A549 (cell line): ENCODE results near the gene RAPGEF2. TPM values are rescaled to one million over a fixed set of nuclear protein-coding genes. Genes with fewer than 3 reads are reported as not detected.

Experiments used
- ATAC-seq, 2 experiments: fragments of 200-7000 bp in 1 of 2; fragments of >200 bp in 1 of 2; cut with Nextera tagmentation in 1 of 2; cut with Tn5 transposase in 1 of 2; 3 replicates each; pipeline versions ENCODE4 v1.8.0 to v1.9.1; 2018 to 2020; ENCODE audit warnings: mild to moderate bottlenecking in 1 of 2, moderate library complexity in 1 of 2
- CTCF ChIA-PET: fragments of 300-600 bp; sonication (Branson Sonifier 250); formaldehyde crosslinking; extraction: SDS; loops from one replicate; lab custom pipeline; 2021; ENCODE audit warnings: antibody characterized with exemption, inconsistent platforms; lab: Yijun Ruan, JAX
- POLR2A ChIA-PET: fragments of 350-600 bp; formaldehyde crosslinking; extraction: SDS; loops from one replicate; lab custom pipeline; 2021; ENCODE audit warnings: antibody characterized with exemption, inconsistent platforms; lab: Yijun Ruan, JAX
- DNase-seq, 2 experiments: peaks; one replicate each; pipeline versions ENCODE4 v3.0.0 to v3.0.0-alpha.2; 2011 to 2016; ENCODE audit warnings: low read depth in 1 of 2, low spot score in 1 of 2
- FAIRE-seq: peaks from 2 replicates; lab custom pipeline; 2011; peaks lifted over from hg19 to GRCh38; lab: Jason Lieb, UNC
- H3K27ac ChIP-seq, 2 experiments: fragments of >200 bp; sonication (Bioruptor Twin); formaldehyde crosslinking; 3 replicates each; pipeline ENCODE4 v1.5.1; 2016 to 2017
- H3K4me1 ChIP-seq: fragments of >200 bp; sonication (Bioruptor Twin); formaldehyde crosslinking; 3 replicates; pipeline ENCODE4 v1.6.1; 2016
- H3K4me2 ChIP-seq: fragments of >200 bp; sonication (Bioruptor Twin); formaldehyde crosslinking; 3 replicates; pipeline ENCODE4 v1.6.1; 2016
- H3K4me3 ChIP-seq: fragments of >200 bp; sonication (Bioruptor Twin); formaldehyde crosslinking; 3 replicates; pipeline ENCODE4 v1.5.1; 2016
- H3K9me3 ChIP-seq: fragments of >200 bp; sonication (Bioruptor Twin); formaldehyde crosslinking; 3 replicates; pipeline ENCODE4 v1.6.1; 2016
- BCL3 ChIP-seq: fragments of >200 bp; sonication (Bioruptor Twin); formaldehyde crosslinking; IDR thresholded peaks from 3 replicates; pipeline ENCODE4 v1.6.1; 2016
- CEBPB ChIP-seq, 2 experiments: fragments of >200 bp in 1 of 2; sonication (Bioruptor Twin) in 1 of 2; formaldehyde crosslinking in 1 of 2; IDR thresholded peaks; 2 replicates each; pipeline ENCODE4 v1.6.1; 2012 to 2016
- CHD4 ChIP-seq: fragments of 200-600 bp; sonication (generic); IDR thresholded peaks from 2 replicates; pipeline ENCODE4 v1.6.1; 2016; ENCODE audit warnings: antibody characterized with exemption, mild to moderate bottlenecking, borderline replicate concordance
- E2F6 ChIP-seq: IDR thresholded peaks from 2 replicates; pipeline ENCODE4 v1.6.1; 2012; ENCODE audit warnings: low read depth, borderline replicate concordance
- EHF ChIP-seq: fragments of 250-450 bp; sonication (Bioruptor Pico); IDR thresholded peaks from 2 replicates; pipeline ENCODE4 v1.5.0; 2020; ENCODE audit warnings: mild to moderate bottlenecking
- ELK1 ChIP-seq: fragments of 150-350 bp; IDR thresholded peaks from 2 replicates; pipeline ENCODE4 v1.6.1; 2014; ENCODE audit warnings: low read depth, mild to moderate bottlenecking, low read length
- FOSB ChIP-seq: fragments of 250-450 bp; sonication (Bioruptor Pico); IDR thresholded peaks from 2 replicates; pipeline ENCODE4 v1.5.0; 2020; ENCODE audit warnings: mild to moderate bottlenecking, moderate library complexity
- HES2 ChIP-seq: fragments of >200 bp; sonication (Bioruptor Twin); formaldehyde crosslinking; IDR thresholded peaks from 2 replicates; pipeline ENCODE4 v1.6.1; 2016
- HEYL ChIP-seq: fragments of 250-450 bp; sonication (Bioruptor Pico); IDR thresholded peaks from 2 replicates; pipeline ENCODE4 v1.8.0; 2021; ENCODE audit warnings: mild to moderate bottlenecking, moderate library complexity
- HOXB13 ChIP-seq: fragments of 250-450 bp; sonication (Bioruptor Pico); IDR thresholded peaks from 2 replicates; pipeline ENCODE4 v1.5.0; 2020; ENCODE audit warnings: low read depth, mild to moderate bottlenecking, moderate library complexity
- HOXB5 ChIP-seq: fragments of 250-450 bp; sonication (Bioruptor Pico); IDR thresholded peaks from 2 replicates; pipeline ENCODE4 v1.5.0; 2020; ENCODE audit warnings: mild to moderate bottlenecking, moderate library complexity
- JUNB ChIP-seq: fragments of >200 bp; sonication (Bioruptor Twin); formaldehyde crosslinking; IDR thresholded peaks from 2 replicates; pipeline ENCODE4 v1.6.1; 2016
- KDM5A ChIP-seq: fragments of 200-600 bp; sonication (generic); IDR thresholded peaks from 2 replicates; pipeline ENCODE4 v1.6.1; 2016; ENCODE audit warnings: antibody characterized with exemption, mild to moderate bottlenecking
- MAFK ChIP-seq: fragments of 450-650 bp; IDR thresholded peaks from 2 replicates; pipeline ENCODE4 v1.6.1; 2014; ENCODE audit not compliant: partially characterized antibody
- MAZ ChIP-seq: fragments of 150-350 bp; IDR thresholded peaks from 2 replicates; pipeline ENCODE4 v1.6.1; 2014; ENCODE audit warnings: antibody characterized with exemption, low read depth, low read length, borderline replicate concordance
- NPAS2 ChIP-seq: fragments of 250-450 bp; sonication (Bioruptor Pico); IDR thresholded peaks from 2 replicates; pipeline ENCODE4 v1.8.0; 2022; ENCODE audit warnings: mild to moderate bottlenecking, moderate library complexity, borderline replicate concordance
- NR3C1 ChIP-seq: fragments of >200 bp; sonication (Bioruptor Twin); formaldehyde crosslinking; IDR thresholded peaks from 3 replicates; pipeline ENCODE4 v1.6.1; 2017
- RAD21 ChIP-seq, 2 experiments: fragments of >200 bp in 1 of 2; sonication (Bioruptor Twin) in 1 of 2; formaldehyde crosslinking in 1 of 2; IDR thresholded peaks in 1 of 2; conservative IDR thresholded peaks in 1 of 2; 2 replicates in 1 of 2; 3 replicates in 1 of 2; pipeline ENCODE4 v1.6.1; 2012 to 2018; ENCODE audit warnings: inconsistent platforms in 1 of 2
- RARB ChIP-seq: fragments of 250-450 bp; sonication (Bioruptor Pico); IDR thresholded peaks from 2 replicates; pipeline ENCODE4 v1.8.0; 2021; ENCODE audit warnings: mild to moderate bottlenecking, moderate library complexity
- RCOR1 ChIP-seq: fragments of 150-350 bp; IDR thresholded peaks from 2 replicates; pipeline ENCODE4 v1.6.1; 2014; ENCODE audit warnings: antibody characterized with exemption, low read length, low read depth
- REST ChIP-seq: fragments of 200-600 bp; sonication (generic); IDR thresholded peaks from 2 replicates; pipeline ENCODE4 v1.6.1; 2016; ENCODE audit warnings: antibody characterized with exemption, mild to moderate bottlenecking, moderate library complexity
- RFX5 ChIP-seq: fragments of 450-650 bp; IDR thresholded peaks from 2 replicates; pipeline ENCODE4 v1.7.1; 2014; ENCODE audit warnings: antibody characterized with exemption, mild to moderate bottlenecking, moderate library complexity
- RNF2 ChIP-seq: fragments of 200-600 bp; sonication (generic); IDR thresholded peaks from 2 replicates; pipeline ENCODE4 v1.6.1; 2016; ENCODE audit warnings: low read depth, mild to moderate bottlenecking, antibody characterized with exemption, moderate library complexity, borderline replicate concordance
- TFCP2L1 ChIP-seq: fragments of 250-450 bp; sonication (Bioruptor Pico); IDR thresholded peaks from 2 replicates; pipeline ENCODE4 v1.5.0; 2021; ENCODE audit warnings: mild to moderate bottlenecking
- ZNF302 ChIP-seq: fragments of 250-450 bp; sonication (Bioruptor Pico); IDR thresholded peaks from 2 replicates; pipeline ENCODE4 v1.9.0; 2021; ENCODE audit warnings: inconsistent platforms, mild to moderate bottlenecking, moderate library complexity
- ZSCAN20 ChIP-seq: fragments of 250-450 bp; sonication (Bioruptor Pico); IDR thresholded peaks from 2 replicates; pipeline ENCODE4 v1.8.0; 2022; ENCODE audit warnings: mild to moderate bottlenecking, moderate library complexity
- WGBS: methylation state at CpG from one replicate; pipeline ENCODE4 v1.1.6; 2017; ENCODE audit errors: missing lambda C conversion rate; 5-methylcytosine and 5-hydroxymethylcytosine counted together
- polyA plus RNA-seq, 4 experiments: library from polyadenylated mRNA; depleted of rRNA in 3 of 4; stranded (reverse); fragments of >200 nt; fragmentation: RNase III in 1 of 4; extraction: RNeasy Plus Mini Kit Qiagen cat#74134 plus additional on column Dnase treatment in 1 of 4; gene quantifications; 2 replicates in 3 of 4; 3 replicates in 1 of 4; pipeline ENCODE4 v1.2.3, GENCODE V29; 2011 to 2017

RAPGEF2 gene
- polyA plus RNA-seq, 2 of the 4 experiments (the other 2 are of a cell fraction), result 10.7 to 31.8 TPM

GRCh38 chr4:159204566-159204965, 101.7 kb downstream of the RAPGEF2 start:
- ChIA-PET CTCF (interaction anchor here (1.7 to 3.9 kb wide), 2 partner anchors 349 to 474 kb away, joined by 4 to 36 read pairs; no protein-coding TSS in a partner anchor), POLR2A (no interaction called here)
- H3K4me1 ChIP-seq, result peaks cover 6% of the 10 kb centered on the region; the same call in 1 of the 3 replicates
- no peak overlapping the region for H3K4me3 ChIP-seq
- H3K9me3 ChIP-seq, result no peaks in the 10 kb centered on the region
- no peak overlapping the region for H3K27ac ChIP-seq
- DNase-seq (no peak), FAIRE-seq (no peak)
- 87% methylated on average over 6 of the region's 6 CpGs for WGBS
- no peak overlapping the region for H3K4me2 ChIP-seq
- TF ChIP-seq BCL3 (no peak), MAZ (no peak), REST (no peak), JUNB (no peak), ELK1 (no peak), HES2 (no peak), TFCP2L1 (no peak), RCOR1 (no peak), RNF2 (no peak), RAD21 (conservative IDR thresholded peaks at IDR 0.05 in 1 of 2, IDR thresholded peaks at IDR 0.05 in 1 of 2) (no peak), MAFK (no peak), FOSB (no peak), ZSCAN20 (CRISPR knock-in tag) (no peak), HOXB13 (CRISPR knock-in tag) (no peak), RARB (no peak), RFX5 (no peak), KDM5A (no peak), E2F6 (no peak)
- TF ChIP-seq, all 56 proteins: peak for 0
- ATAC-seq, result no peak

GRCh38 chr4:159205466-159205865, 102.6 kb downstream of the RAPGEF2 start:
- CTCF ChIA-PET, result no interaction called here
- POLR2A ChIA-PET, result no interaction called here
- TF ChIP-seq KDM5A (no peak), REST (no peak), CHD4 (no peak), NPAS2 (CRISPR knock-in tag) (no peak), HEYL (no peak), HOXB5 (CRISPR knock-in tag) (no peak), RAD21 (conservative IDR thresholded peaks at IDR 0.05 in 1 of 2, IDR thresholded peaks at IDR 0.05 in 1 of 2) (no peak), CEBPB (IDR thresholded peaks at IDR 0.05) (no peak), ZNF302 (CRISPR knock-in tag) (no peak), EHF (CRISPR knock-in tag) (no peak), NR3C1 (no peak)
- TF ChIP-seq, all 56 proteins: peak for 0
- Histone ChIP-seq H3K4me1 (peaks cover 6% of the 10 kb centered on the region; the same call in 1 of the 3 replicates), H3K4me3 (no peak overlapping the region), H3K9me3 (no peaks in the 10 kb centered on the region), H3K4me2 (no peak overlapping the region), H3K27ac (no peak overlapping the region)
- ATAC-seq (no peak), FAIRE-seq (no peak), DNase-seq (no peak)
- 100% methylated on average over 3 of the region's 3 CpGs for WGBS
